NOMO-1 treated with dmso at 0.1 percent for 144 hours (cell line): ENCODE data around the gene CEBPG.
A peak's percentile ranks its signal among the peaks of the same experiment; 100 is the strongest.

Experiments
- DNase-seq: peaks from one replicate; lab custom pipeline; 2025; ENCODE audit not compliant: unreplicated experiment; lab: John Stamatoyannopoulos, UW

CEBPG gene

DNA sequence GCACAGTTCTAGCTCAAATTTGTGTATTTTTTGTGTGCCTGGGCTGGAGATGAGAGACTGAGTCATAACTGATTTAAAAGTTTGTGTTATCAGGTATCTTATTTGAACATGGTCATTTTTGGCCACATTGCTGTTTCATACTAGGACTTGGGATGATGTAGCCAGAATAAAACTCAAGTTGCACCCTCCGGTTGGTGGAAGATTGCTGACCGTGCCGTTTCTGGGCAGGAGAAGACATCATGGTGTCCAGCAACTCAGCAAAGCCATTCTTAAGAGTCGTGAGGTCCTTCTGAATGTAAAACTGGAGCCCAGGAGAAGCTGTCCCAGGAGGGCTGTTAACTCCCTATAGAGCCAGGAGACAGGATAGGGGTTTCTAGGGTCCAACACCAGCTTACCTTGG, 7.6 kb downstream of the CEBPG start:
- no peak for DNase-seq

DNA sequence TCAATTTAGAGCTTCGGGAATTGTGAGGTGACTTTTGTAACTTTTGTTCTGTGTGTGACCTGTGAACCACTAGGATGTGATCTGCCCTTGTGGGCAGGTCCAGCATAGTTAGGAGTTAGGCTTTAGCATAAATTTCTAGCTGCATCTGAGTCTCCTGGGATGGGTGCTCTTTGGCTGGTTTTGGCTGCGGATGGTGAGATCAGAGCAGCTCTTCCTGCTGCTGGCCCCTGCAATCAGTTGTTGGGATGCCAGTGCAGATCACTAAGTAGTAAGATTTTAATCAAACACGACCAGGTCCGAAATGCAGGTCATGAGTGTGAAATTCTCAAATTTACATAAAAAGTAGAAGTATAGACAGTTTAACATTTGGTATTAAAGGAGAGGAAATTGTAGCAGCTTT, 8.5 kb downstream of the CEBPG start:
- no peak for DNase-seq

- no peak for DNase-seq
These were observed 9.5 kb downstream of the CEBPG start for GRCh38 chr19:33382982-33383381.

DNA sequence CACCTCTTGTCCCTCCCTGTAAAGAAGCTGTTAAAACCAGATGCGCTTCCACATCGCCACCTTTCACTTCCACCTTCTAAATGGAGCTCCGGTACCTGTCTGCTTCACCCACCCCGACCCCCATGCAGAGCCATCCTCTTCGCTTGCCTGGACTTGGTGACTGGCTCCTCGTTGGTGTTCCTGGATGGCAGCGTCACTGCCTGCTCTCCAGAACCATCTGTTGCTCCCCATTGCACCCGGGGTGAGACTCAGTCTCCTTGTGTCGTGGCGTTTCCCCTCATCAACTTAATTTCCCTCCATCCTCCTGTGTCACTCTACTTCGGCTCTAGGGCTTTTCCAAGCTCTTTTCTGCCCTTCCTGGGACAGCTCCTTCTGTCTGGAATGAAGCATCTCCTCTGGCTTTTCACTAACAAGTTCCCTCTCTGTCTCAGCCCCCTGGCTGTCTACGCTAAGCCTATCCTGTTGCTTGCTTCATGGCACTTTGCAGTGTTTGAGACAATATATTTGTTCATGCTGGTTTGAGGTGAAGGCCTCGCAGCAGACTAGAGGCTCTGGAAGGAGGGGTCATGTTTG, 10.3 kb downstream of the CEBPG start:
- DNase-seq, result no peak

DNA sequence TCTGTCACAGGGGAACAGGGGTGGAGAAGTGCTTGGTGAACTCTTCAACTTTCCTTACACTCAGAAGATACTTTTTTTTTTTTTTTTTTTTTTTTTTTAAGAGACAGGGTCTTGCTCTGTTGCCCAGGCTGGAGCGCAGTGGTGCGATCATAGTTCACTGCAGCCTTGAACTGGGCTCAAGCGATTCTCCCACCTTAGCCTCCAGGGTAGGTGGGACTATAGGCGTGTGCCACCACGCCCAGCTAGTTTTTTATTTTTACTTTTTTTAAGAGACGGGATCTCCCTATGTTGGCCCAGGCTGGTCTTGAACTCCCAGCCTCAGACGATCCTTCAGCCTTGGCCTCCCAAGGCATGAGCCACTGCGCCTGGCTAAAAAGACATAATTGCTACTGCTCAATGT, 11.5 kb downstream of the CEBPG start:
- DNase-seq, result no peak

DNA sequence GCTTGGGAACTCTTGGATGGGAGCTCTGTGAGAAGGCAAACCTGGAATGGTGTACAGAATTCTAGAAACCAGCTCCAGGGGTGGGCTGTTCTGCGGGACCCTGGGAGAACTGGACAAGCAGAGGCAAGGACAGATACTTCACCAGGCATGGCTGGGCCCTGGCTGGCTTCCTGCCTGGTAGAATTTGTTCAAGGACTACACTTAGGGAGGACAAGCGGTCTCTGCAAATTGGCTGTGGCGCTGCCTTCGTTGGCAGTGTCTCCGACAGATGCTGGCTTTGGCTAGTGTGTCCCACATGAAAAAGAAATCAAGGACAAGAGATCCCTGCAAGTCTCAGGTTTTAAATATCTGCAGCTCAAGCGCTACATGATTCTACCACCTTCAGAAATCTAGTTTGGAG, 12.4 kb downstream of the CEBPG start:
- no peak for DNase-seq

DNA sequence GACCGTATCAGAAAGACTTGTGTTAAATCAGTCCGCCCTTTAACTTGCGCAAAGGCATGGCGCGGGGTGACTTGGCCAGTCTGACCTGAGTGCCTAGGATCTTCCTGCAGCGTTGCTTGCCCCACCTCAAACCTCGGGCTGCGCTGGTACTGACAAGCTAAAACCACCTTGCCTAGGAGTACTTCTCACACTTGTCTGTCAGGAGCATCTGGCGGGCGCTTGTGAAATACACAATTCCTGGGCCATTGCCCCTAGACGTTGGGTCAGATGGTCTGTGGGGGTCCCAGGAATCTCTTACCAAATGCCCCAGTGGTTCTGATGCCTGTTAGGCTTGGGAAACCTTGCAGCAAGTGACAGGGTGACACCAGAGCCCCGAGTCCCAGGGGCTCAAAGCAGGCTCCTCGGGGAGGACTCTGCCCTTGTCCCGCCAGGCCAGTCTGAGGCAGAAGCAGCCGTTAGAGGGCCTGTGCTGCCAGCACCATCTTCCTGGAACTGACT, 12.9 kb downstream of the CEBPG start:
- DNase-seq, result no peak

- DNase-seq, result no peak
These were observed 14.1 kb downstream of the CEBPG start for GRCh38 chr19:33387351-33388230.

- DNase-seq, result no peak
These were observed 14.8 kb downstream of the CEBPG start for GRCh38 chr19:33388231-33388724.

DNA sequence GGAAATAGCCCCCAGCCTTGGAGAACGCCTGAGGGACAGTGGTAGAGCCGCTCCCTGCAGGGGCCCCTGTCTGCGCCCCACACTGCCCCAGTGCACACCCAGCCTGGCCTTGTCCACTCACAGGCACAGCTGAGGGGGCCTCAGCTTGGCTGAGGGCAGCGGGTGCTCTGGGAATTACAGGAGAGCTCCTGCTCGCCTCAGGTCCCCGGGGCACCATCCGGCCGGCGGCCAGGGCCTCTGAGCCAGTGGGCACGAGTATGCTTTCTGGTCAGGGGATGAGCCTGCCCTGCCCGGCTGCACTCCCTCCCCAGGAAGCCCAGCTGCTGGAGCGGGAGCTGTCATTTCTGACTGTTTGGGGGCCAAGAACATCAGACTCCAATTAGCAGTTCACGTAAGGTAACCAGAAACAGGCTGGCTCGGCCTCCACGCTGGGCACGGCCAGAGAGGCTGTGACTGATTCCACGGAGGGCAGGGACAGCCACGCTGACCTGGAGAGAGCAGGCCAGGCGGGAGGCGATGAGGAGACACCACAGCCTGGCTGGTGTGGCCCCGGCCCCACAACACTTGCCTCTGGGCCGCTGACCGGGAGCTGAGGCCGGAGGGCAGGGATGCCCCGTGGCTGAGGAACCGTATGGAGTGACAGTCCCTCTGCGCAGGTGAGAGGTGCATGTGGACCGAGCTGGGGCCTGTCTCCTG, 15.4 kb downstream of the CEBPG start:
- DNase-seq, result no peak

- DNase-seq, result no peak
These were observed 16.1 kb downstream of the CEBPG start for GRCh38 chr19:33389421-33390100.

DNA sequence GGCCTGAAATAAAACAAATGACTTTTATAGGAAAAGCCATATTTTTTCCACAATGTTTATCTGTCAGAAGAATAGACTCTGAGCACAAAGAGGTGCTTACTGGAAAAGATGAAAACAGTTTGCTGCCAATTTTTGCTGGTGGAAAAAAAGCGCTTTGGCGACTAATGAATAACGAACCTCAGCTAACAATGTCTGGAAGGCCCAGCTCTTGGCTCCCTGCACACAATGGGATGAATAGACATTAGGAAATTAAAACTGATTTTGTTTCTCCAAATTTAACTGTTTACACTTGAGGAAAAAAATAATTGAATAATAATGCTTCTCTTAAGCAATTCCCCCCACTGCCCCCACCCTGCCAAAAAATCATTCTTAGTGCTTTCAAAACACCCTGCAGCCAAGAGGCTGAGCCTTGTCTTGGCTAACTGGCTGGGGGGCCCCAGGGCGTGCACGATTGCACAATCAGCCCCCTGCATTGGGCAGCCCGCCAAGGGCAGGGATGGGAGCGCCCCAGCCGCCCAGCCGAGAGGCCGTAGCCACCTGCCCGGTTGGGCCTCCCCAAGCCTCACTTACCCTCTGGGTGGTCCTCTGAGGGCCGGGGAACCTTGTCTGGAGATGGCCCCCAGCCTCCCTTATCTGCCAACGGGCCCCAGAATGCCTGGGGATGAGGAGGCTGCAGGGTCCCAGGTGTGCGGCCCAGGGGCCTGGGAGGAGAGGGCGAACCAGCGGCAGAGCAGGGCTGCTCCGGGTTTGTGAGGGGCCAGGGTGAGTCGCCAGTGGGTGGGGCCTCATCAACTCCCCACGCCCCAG, 16.8 kb downstream of the CEBPG start:
- DNase-seq, result peak; percentile 28

DNA sequence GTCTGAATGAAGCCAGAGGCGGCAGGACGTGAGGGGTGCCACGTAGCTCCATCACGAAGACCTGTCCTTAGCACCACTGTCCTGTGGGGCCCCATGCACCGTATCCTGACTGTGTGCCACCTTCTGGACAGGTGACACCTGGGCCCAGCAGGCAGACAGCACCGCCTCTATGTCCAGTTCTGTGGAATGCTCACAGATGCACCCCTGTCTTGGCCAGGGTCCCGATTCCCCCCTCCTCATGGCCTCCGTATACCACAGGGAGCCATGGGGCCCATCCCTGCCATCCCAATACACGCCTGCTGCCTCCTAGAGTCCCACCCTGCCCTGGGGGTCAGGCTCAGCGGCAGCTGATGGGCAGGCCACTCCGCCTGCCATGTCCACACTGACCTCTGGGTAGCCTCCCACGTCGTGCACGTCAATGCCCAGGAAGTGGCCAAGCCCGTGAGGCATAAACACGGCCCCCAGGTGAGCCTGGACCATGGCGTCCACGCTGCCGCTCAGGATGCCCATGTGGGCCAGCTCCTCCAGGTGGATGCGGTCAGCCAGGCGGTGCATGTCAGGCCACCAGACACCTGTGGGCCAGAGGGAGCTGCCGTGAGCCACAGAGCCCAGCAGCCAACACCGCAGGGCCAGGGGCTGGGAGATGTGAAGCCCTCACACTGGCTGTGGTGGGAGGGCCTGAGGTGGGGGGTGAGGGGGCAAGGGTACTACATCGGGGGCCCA, 17.6 kb downstream of the CEBPG start:
- DNase-seq, result no peak

DNA sequence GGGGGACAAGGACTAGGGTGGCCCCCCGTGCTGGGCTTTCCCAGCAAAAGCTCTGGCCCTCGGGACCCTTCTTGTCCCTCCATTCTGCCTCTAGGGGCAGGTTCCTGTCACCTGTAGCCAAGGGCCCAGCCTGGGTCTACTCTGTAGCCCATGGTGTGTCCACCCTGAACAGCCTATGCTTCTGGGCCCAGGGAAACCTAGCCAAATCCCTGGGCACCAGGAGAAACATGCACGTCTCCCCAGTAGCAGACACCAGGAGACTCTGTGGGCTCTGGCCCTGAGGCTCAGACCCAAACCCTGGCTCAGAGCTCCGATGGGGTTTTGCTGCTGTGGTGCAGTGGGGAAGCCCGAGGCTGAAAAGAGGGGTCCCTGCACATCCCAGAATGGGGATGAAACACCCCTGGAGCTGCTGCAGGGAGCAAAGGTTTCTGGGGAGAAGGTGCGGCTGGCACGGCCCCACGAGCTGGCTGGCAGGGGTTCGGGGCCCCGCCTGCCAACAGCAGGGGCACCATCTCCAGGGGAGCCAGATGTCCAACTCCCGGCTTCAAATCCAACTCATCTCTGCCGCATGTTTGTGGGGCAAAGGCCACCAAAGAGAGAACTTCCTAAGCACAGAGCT, 18.2 kb downstream of the CEBPG start:
- DNase-seq, result no peak

DNA sequence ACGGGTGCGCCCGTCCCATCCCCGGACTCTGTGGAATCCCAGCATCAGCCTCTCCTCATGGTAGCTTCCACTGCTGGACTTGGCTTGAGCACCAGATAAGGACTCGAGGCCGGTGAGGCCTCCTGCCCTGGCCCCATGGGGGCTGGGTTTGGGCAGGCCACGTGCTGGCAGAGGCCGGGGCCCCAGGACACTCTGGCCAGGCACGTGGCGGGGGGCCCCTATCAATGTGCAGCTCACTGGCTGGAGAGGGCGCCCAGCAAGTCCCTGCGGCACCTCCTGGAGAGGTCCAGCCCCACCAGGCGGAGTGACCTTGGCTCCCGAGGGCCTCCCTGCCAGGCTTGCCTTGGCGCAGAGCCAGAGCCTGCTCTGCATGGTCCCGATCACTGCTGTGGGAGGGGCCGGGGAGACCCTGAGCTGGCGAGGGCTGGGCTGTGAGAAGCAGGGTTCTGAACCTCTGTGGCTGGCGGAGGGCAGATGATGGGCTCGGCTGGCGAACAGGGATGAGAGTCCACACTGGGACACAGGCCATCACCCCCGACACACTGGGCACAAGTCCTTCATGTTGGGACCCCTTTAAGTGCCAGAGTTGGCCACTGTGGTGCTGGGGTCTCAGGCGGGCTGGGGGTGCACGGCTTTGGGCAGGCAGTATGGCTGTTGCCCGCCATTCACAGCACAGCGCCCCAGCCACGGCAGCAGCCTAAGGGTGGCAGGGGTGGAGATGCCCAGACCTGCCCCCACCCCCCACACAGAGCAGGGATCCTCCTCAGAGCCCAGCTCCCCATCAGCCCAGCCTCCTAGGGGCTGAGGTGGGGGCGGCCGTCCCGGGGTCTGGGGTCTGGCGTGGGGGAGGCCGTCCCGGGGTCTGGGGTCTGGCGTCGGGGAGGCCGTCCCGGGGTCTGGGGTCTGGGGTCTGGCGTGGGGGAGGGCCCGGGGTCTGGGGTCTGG, 19.1 kb downstream of the CEBPG start:
- DNase-seq, result no peak

DNA sequence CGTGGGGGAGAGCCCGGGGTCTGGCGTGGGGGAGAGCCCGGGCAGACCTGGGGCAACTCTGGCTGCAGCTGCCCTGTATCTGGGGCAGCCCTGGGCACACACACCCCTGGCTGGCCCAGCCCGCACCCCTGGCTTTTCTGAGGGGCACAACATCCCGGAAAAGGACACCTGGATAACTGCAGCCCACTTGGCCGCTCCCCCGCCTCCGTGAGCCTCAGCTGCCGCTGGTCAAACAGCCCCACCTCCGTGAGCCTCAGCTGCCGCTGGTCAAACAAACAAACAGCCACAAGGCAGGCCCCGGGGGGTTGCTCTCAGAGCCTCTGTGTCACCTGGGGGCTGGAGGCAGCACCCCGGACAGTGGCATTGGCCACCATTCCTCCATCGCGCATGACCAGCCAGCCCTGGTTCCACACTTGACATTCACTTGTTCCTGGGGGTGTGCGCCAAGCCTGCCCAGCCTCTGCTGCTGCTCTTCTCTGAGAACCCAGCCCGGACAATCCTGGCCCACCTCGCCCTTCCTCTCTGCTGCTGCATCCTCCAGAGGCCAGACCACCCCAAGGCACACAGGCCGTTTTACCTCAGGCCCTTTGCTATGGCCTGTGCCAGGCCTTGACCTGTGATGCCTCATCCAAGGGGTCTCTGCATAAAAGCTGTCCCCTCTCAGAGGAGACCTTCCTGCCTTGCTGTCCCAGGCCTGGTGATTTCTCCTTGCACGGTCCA, 19.9 kb downstream of the CEBPG start:
- no peak for DNase-seq

DNA sequence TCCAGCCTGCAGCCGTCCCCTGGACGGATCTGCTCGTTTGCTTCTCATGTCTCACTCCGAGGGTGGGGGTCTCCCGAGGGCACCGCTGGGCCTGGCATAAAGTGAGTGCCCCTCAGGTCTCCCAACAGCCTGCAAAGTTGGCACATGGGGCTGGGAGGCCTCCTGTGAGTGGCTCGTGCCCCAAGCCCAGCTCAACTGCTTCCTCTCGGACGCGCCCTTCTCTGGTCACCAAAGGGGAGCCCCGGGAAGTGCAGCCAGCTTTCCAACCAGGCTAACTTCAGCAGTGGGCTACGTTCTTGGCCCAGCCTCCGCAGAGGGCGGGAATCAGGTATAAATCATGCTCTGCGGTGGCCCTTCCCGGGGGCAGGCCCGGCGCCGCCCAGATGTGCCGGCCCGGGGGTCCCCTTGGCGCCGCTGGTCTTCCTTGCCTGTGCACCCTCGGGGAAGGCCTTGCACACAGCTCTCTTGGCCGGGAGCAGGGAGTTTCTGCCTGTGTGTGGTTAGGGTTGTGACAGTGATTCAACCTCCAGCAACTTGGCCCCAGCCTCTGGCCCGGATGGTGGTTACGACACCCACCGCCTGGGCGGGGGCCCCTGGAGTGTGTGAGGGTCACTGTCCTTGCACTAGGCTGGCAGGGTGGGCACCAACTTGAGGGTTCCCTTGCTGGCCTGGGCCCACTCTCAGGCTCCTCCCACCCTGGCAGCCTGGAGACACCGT, 20.7 kb downstream of the CEBPG start:
- peak; percentile 68 for DNase-seq
